ENCODE data around the gene CCDC142. TPM values are rescaled to one million over a fixed set of nuclear protein-coding genes. Genes with fewer than 3 reads are reported as not detected.
"Not testable (repeated sequence)": the region's sequence is repeated elsewhere in the genome, so short reads cannot be mapped to it uniquely, and the experiment has no call there.

CCDC142 gene
- total and polyA plus RNA-seq, 8 donors, result 3.2 to 78.2 (median 21.2) TPM

GRCh38 chr2:74472086-74472944 is 10.5 kb downstream of the CCDC142 start, which contains the start of gene MRPL53:
Gene MRPL53 (minus strand): TSS chr2:74472680. CDS start chr2:74472660, 20 bp downstream.
- Histone ChIP-seq H3K4me3 (peak within 1 kb of the TSS; percentile 54 to 82 (median 66)), H3K4me1 (peaks cover 14 to 27% (median 25%) of the 10 kb centered on the region in 4 donors), H3K27me3 (no peaks in the 10 kb centered on the region), H3K36me3 (peaks cover 14 to 33% (median 27%) of the 10 kb centered on the region in 4 donors), H3K9me3 (no peaks in the 10 kb centered on the region), H3K27ac (peak within 1 kb of the TSS; percentile 78 to 93 (median 86))
- TF ChIP-seq POLR2A (IDR thresholded peaks at IDR 0.05) (peak in 1 of 4 donors; percentile 57), POLR2AphosphoS5 (IDR thresholded peaks at IDR 0.05) (peak; percentile 88 to 100 (median 97)), CTCF (IDR thresholded peaks at IDR 0.05) (no peak), EP300 (IDR thresholded peaks at IDR 0.05) (no peak)
- intact Hi-C loops (cut with DNase I; ENCODE audit: low total_unique reads), result no loop called here
- peak; percentile 95 to 98 for DNase-seq
- WGBS, 5 donors, result 0 to 1% (median 0%) methylated on average over 42 to 66 of the region's 66 CpGs

GRCh38 chr2:74471332-74472065 is 11.3 kb downstream of the CCDC142 start:
- H3K9me3 ChIP-seq, result no peaks in the 10 kb centered on the region
- 36 to 59% (median 50%) methylated on average over 16 of the region's 16 CpGs for WGBS, 5 donors

GRCh38 chr2:74470742-74471141 is 12.1 kb downstream of the CCDC142 start:
- H3K4me1 ChIP-seq, result peaks cover 14 to 35% (median 33%) of the 10 kb centered on the region in 4 donors
- H3K27me3 ChIP-seq; DNase-seq; H3K27ac ChIP-seq; H3K4me3 ChIP-seq; intact Hi-C loops (cut with DNase I; ENCODE audit: low total_unique reads); H3K9me3 ChIP-seq: not testable (repeated sequence)
- peaks cover 14 to 18% (median 17%) of the 10 kb centered on the region in 4 donors for H3K36me3 ChIP-seq
- 91 to 95% (median 94%) methylated on average over 12 of the region's 12 CpGs for WGBS, 5 donors

More at GRCh38 chr2:74471332-74472065, 11.3 kb downstream of the CCDC142 start:
- Histone ChIP-seq H3K27me3 (no peaks in the 10 kb centered on the region), H3K4me3 (peak overlapping the region; percentile 54 to 82 (median 66)), H3K4me1 (peaks cover 14 to 27% (median 26%) of the 10 kb centered on the region in 4 donors), H3K27ac (peak overlapping the region; percentile 78 to 93 (median 86)), H3K36me3 (peaks cover 14 to 25% (median 21%) of the 10 kb centered on the region in 4 donors)
- no peak for DNase-seq
- intact Hi-C loops (cut with DNase I; ENCODE audit: low total_unique reads), result no loop called here
- TF ChIP-seq POLR2A (IDR thresholded peaks at IDR 0.05) (no peak), EP300 (IDR thresholded peaks at IDR 0.05) (no peak), POLR2AphosphoS5 (IDR thresholded peaks at IDR 0.05) (no peak), CTCF (IDR thresholded peaks at IDR 0.05) (no peak)

GRCh38 chr2:74464406-74464805 is 18.4 kb downstream of the CCDC142 start:
- intact Hi-C loops (cut with DNase I; ENCODE audit: low total_unique reads), result no loop called here
- no peaks in the 10 kb centered on the region for H3K9me3 ChIP-seq
- H3K27me3 ChIP-seq, result no peaks in the 10 kb centered on the region
- TF ChIP-seq POLR2AphosphoS5 (IDR thresholded peaks at IDR 0.05), result no peak
- TF ChIP-seq EP300 (IDR thresholded peaks at IDR 0.05), result no peak
- TF ChIP-seq CTCF (IDR thresholded peaks at IDR 0.05), result no peak
- no peak for TF ChIP-seq POLR2A (IDR thresholded peaks at IDR 0.05)
- WGBS, 5 donors, result 0 to 8% (median 4%) methylated on average over 8 to 13 of the region's 13 CpGs
- no peak for DNase-seq
- H3K27ac ChIP-seq, result peak overlapping the region; percentile 89 to 94 (median 92)
- H3K4me3 ChIP-seq, result peak overlapping the region; percentile 88 to 96 (median 89)
- H3K4me1 ChIP-seq, result peaks cover 11 to 43% (median 31%) of the 10 kb centered on the region in 4 donors
- peaks cover 5 to 25% (median 25%) of the 10 kb centered on the region in 4 donors for H3K36me3 ChIP-seq

All from stomach (tissue), 9 donors.